ENCODE results near the gene SLITRK5.

The SLITRK5 gene

DNA sequence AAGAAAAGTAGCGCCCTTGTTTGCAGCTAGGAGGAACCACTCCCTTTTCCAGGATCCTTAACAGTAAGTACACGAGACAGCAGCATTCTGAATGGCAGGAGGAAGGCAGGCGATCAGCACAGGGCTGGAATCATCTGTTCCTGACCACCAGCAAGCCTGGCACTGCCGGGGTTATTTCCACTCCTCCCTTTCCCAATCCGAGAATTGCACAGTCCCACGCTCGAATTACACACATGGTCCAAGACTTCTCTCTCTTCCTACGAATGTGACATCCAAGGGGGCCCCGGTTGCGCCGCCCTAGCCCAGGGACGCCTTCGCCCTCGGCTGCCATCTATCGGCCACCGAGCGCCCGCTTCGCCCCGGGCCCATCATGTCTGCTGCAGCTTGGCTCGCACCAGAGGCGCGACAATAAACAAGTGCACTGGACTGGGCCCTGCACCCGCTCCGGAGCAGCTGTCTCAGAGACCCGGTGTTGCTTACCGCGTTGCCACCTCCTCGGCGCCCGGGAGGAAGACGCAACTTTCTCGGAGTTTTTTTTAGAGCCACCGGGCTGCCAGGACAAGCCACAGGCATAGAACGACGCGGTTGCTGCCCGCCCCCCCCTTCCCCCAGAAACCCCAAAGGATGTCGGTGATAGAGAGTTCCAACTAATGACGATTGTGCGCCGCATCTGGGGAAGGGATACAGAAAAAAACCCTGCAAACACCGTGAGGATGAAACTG is at the start of gene SLITRK5:
Gene SLITRK5 (plus strand): TSS at position 341 of the 722 bp plus-strand sequence. CDS start 4,018 bp downstream, outside the sequence.
- TF ChIP-seq CTCF (IDR thresholded peaks at IDR 0.05; ENCODE audit: low read depth, low read length): peak; percentile 94
- H3K4me3 ChIP-seq (ENCODE audit: low read depth, low read length): peak within 1 kb of the TSS; percentile 64

- no peak overlapping the region for H3K4me3 ChIP-seq (ENCODE audit: low read depth, low read length)
- no peak for TF ChIP-seq CTCF (IDR thresholded peaks at IDR 0.05; ENCODE audit: low read depth, low read length)
Observed at GRCh38 chr13:87622971-87623370, 48.2 kb upstream of the SLITRK5 start.

DNA sequence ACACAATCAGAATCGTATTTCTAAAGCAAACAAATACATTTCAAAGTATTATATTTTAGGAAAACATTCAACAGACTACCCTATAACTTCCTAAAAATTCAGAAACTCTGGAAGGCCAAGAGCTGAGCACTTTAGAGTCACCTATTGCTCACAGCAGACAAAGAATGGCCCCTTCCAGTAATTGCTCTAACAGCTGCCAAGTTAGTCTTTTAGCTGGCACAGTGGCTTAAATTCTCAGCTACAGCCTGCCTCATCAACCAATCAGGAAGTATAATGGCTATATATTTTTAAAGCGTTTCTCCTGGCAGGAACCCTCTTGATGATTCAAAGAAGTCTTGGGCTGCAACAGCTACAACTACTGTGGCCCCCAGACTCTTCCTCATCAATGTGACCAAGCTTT is 14.9 kb upstream of the SLITRK5 start:
- TF ChIP-seq CTCF (IDR thresholded peaks at IDR 0.05; ENCODE audit: low read depth, low read length): no peak
- H3K4me3 ChIP-seq (ENCODE audit: low read depth, low read length): no peak overlapping the region

GRCh38 chr13:87661471-87661870 is 9.7 kb upstream of the SLITRK5 start:
- H3K4me3 ChIP-seq (ENCODE audit: low read depth, low read length): no peak overlapping the region
- no peak for TF ChIP-seq CTCF (IDR thresholded peaks at IDR 0.05; ENCODE audit: low read depth, low read length)

DNA sequence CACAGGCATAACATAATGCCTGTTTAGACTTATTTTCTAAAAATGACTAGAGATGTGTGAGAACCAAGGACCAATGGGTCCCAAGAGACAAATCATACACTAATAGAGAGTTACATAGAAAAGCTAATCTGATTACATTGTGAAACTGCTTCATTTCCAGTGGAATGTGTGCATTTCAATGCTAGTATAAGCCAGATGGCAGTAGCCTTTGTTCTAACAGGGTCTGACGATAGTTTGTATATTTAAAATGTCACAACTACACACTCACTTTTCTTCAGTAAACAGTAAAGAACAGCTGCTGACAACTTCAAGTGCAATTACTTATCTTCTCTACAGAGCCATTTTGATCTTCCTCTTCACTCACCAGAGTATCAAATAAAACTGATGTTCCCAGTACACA is 4.3 kb upstream of the SLITRK5 start:
- no peak for TF ChIP-seq CTCF (IDR thresholded peaks at IDR 0.05; ENCODE audit: low read depth, low read length)
- H3K4me3 ChIP-seq (ENCODE audit: low read depth, low read length): no peak overlapping the region

GRCh38 chr13:87667686-87668085 is 3.5 kb upstream of the SLITRK5 start:
- no peak overlapping the region for H3K4me3 ChIP-seq (ENCODE audit: low read depth, low read length)
- no peak for TF ChIP-seq CTCF (IDR thresholded peaks at IDR 0.05; ENCODE audit: low read depth, low read length)

DNA sequence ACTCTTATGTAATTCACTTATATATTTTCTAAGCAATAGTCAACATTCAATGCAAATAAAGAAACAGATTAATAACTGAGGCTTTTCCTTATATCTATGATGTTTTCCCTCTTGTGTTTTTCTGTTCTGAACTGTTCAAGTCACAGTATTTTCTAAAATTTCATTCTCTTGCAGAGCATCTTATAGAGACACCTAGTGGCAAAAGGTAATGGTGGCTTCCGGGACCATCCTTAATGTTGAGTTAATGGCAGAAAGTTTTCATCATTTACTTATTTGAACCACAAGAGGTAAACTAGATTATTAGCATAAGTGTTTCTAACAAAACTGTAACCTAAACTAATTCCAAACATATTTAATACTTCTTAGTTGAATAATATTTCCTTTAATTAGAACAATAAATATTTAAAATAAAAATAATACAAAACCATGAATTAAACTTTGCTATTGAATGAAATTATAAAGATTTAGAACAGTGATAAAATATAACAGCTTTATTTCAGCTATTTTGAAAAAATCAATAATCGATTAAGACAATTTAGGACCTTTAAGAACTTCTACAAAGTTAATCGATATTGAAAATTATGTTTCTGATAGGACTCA is 1.7 kb upstream of the SLITRK5 start:
- no peak overlapping the region for H3K4me3 ChIP-seq (ENCODE audit: low read depth, low read length)
- peak; percentile 30; the same call in 1 of the 2 replicates for TF ChIP-seq CTCF (IDR thresholded peaks at IDR 0.05; ENCODE audit: low read depth, low read length)
